HL-60 (cell line): ENCODE results near the gene NCOR1.

Experiments
- CTCF ChIP-seq: IDR thresholded peaks from one replicate; pipeline ENCODE4 v1.5.1; 2011; ENCODE audit warnings: low read length, control low read depth, inconsistent platforms; ENCODE audit not compliant: insufficient read depth
- GABPA ChIP-seq: IDR thresholded peaks from 2 replicates; pipeline ENCODE4 v1.6.1; 2012; ENCODE audit warnings: low read depth
- POLR2AphosphoS5 ChIP-seq: IDR thresholded peaks from 2 replicates; pipeline ENCODE4 v1.6.1; 2012; ENCODE audit warnings: low read depth
- SPI1 ChIP-seq: IDR thresholded peaks from 2 replicates; pipeline ENCODE4 v1.6.1; 2012; ENCODE audit warnings: low read depth, mild to moderate bottlenecking, borderline replicate concordance
- TF ChIP-seq, protein P1 (sequence below): IDR thresholded peaks from 2 replicates; pipeline ENCODE4 v1.6.1; 2012; ENCODE audit warnings: low read depth; ENCODE audit not compliant: insufficient replicate concordance

DNA sequence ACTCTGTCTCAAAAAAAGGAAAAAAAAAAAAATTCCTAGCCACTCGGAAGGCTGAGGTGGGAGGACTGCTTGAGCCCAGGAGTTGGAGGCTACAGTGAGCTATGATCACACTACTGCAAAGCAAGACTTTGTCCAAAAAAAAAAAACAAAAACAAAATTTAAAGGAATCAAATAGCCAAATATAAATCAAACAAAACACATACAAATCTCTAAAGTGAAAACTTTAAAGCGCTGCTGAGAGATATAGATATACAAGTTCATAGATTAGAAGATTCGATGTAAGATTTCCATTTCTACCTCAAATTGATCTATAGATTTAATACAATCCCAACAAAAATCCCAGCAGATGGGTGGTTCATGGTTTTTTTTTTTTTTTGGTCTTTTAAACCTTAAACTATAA, 132.1 kb downstream of the NCOR1 start:
- TF ChIP-seq CTCF (no peak), GABPA (no peak), POLR2AphosphoS5 (no peak), SPI1 (no peak)
- TF ChIP-seq, protein P1, sequence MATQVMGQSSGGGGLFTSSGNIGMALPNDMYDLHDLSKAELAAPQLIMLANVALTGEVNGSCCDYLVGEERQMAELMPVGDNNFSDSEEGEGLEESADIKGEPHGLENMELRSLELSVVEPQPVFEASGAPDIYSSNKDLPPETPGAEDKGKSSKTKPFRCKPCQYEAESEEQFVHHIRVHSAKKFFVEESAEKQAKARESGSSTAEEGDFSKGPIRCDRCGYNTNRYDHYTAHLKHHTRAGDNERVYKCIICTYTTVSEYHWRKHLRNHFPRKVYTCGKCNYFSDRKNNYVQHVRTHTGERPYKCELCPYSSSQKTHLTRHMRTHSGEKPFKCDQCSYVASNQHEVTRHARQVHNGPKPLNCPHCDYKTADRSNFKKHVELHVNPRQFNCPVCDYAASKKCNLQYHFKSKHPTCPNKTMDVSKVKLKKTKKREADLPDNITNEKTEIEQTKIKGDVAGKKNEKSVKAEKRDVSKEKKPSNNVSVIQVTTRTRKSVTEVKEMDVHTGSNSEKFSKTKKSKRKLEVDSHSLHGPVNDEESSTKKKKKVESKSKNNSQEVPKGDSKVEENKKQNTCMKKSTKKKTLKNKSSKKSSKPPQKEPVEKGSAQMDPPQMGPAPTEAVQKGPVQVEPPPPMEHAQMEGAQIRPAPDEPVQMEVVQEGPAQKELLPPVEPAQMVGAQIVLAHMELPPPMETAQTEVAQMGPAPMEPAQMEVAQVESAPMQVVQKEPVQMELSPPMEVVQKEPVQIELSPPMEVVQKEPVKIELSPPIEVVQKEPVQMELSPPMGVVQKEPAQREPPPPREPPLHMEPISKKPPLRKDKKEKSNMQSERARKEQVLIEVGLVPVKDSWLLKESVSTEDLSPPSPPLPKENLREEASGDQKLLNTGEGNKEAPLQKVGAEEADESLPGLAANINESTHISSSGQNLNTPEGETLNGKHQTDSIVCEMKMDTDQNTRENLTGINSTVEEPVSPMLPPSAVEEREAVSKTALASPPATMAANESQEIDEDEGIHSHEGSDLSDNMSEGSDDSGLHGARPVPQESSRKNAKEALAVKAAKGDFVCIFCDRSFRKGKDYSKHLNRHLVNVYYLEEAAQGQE: no peak
